Activated naive CD4-positive, alpha-beta T cell treated with anti-CD3 and anti-CD28 coated beads, Interleukin-2, amount 10 ng/mL, durations not matched to agents 7 days and 5 days (primary cell): ENCODE measurements around the gene SNX5.

ENCODE experiments used
- CTCF ChIA-PET: fragments of 350-600 bp; sonication (Branson Sonifier 250); formaldehyde crosslinking; loops from one replicate; lab custom pipeline; 2021; ENCODE audit warnings: antibody characterized with exemption; lab: Charles Lee
- DNase-seq: peaks from one replicate; pipeline ENCODE4 v3.0.0-alpha.2; 2020
- H3K27ac Mint-ChIP-seq: one replicate; pipeline ENCODE4 v1.8.0; 2021; ENCODE audit warnings: mild to moderate bottlenecking, moderate library complexity, mixed read lengths
- H3K27me3 Mint-ChIP-seq: one replicate; pipeline ENCODE4 v1.8.0; 2021; ENCODE audit warnings: mild to moderate bottlenecking, mixed read lengths
- H3K36me3 Mint-ChIP-seq: one replicate; pipeline ENCODE4 v1.8.0; 2021; ENCODE audit warnings: mixed read lengths
- H3K4me1 Mint-ChIP-seq: one replicate; pipeline ENCODE4 v1.8.0; 2021; ENCODE audit warnings: mixed read lengths
- H3K4me3 Mint-ChIP-seq: one replicate; pipeline ENCODE4 v1.8.0; 2021; ENCODE audit warnings: mild to moderate bottlenecking, moderate library complexity, mixed read lengths
- H3K9me3 Mint-ChIP-seq: one replicate; pipeline ENCODE4 v1.8.0; 2021; ENCODE audit warnings: mixed read lengths

Gene SNX5

GRCh38 chr20:17936286-17936760 lies 32.3 kb downstream of the SNX5 start:
- Mint-ChIP-seq H3K36me3 (peaks cover 10% of the 10 kb centered on the region), H3K4me1 (peaks cover 18% of the 10 kb centered on the region), H3K9me3 (no peaks in the 10 kb centered on the region), H3K27me3 (peaks cover 2% of the 10 kb centered on the region), H3K27ac (no peak overlapping the region), H3K4me3 (no peak overlapping the region)
- DNase-seq, result no peak
- CTCF ChIA-PET, result interaction anchor here (2.1 kb wide), 1 partner anchor 431 kb away, joined by 11 read pairs; no protein-coding TSS in a partner anchor

GRCh38 chr20:17935761-17936160 lies 32.8 kb downstream of the SNX5 start:
- no peak for DNase-seq
- CTCF ChIA-PET, result interaction anchor here (0.6 to 1.0 kb wide), 2 partner anchors 9 to 413 kb away, joined by 3 read pairs; no protein-coding TSS in a partner anchor
- Mint-ChIP-seq H3K4me3 (no peak overlapping the region), H3K4me1 (peaks cover 17% of the 10 kb centered on the region), H3K27me3 (peaks cover 4% of the 10 kb centered on the region), H3K27ac (no peak overlapping the region), H3K36me3 (peaks cover 8% of the 10 kb centered on the region), H3K9me3 (no peaks in the 10 kb centered on the region)

- no peak overlapping the region for H3K27ac Mint-ChIP-seq
- no peak overlapping the region for H3K4me3 Mint-ChIP-seq
- CTCF ChIA-PET, result interaction anchor here (0.6 to 1.0 kb wide), 2 partner anchors 8 to 412 kb away, joined by 3 read pairs; no protein-coding TSS in a partner anchor
- H3K9me3 Mint-ChIP-seq, result no peaks in the 10 kb centered on the region
- H3K36me3 Mint-ChIP-seq, result peaks cover 2% of the 10 kb centered on the region
- peaks cover 4% of the 10 kb centered on the region for H3K27me3 Mint-ChIP-seq
- no peak for DNase-seq
- H3K4me1 Mint-ChIP-seq, result peaks cover 12% of the 10 kb centered on the region
Measured at GRCh38 chr20:17935186-17935585, 33.4 kb downstream of the SNX5 start.

- H3K27ac Mint-ChIP-seq, result no peak overlapping the region
- peaks cover 4% of the 10 kb centered on the region for H3K4me1 Mint-ChIP-seq
- CTCF ChIA-PET, result no interaction called here
- no peaks in the 10 kb centered on the region for H3K9me3 Mint-ChIP-seq
- peaks cover 7% of the 10 kb centered on the region for H3K27me3 Mint-ChIP-seq
- DNase-seq, result no peak
- peaks cover 1% of the 10 kb centered on the region for H3K36me3 Mint-ChIP-seq
- no peak overlapping the region for H3K4me3 Mint-ChIP-seq
Measured at GRCh38 chr20:17934141-17934862, 34.3 kb downstream of the SNX5 start.

- Mint-ChIP-seq H3K9me3 (no peaks in the 10 kb centered on the region), H3K27me3 (peaks cover 7% of the 10 kb centered on the region), H3K27ac (no peak overlapping the region), H3K4me1 (no peaks in the 10 kb centered on the region), H3K4me3 (no peak overlapping the region), H3K36me3 (no peaks in the 10 kb centered on the region)
- CTCF ChIA-PET, result no interaction called here
- DNase-seq, result no peak
Measured at GRCh38 chr20:17933711-17934110, 34.9 kb downstream of the SNX5 start.

GRCh38 chr20:17933121-17933520 lies 35.5 kb downstream of the SNX5 start:
- Mint-ChIP-seq H3K27ac (no peak overlapping the region), H3K4me3 (no peak overlapping the region), H3K27me3 (peaks cover 7% of the 10 kb centered on the region), H3K4me1 (no peaks in the 10 kb centered on the region), H3K9me3 (no peaks in the 10 kb centered on the region), H3K36me3 (no peaks in the 10 kb centered on the region)
- DNase-seq, result no peak
- CTCF ChIA-PET, result no interaction called here

- Mint-ChIP-seq H3K4me1 (no peaks in the 10 kb centered on the region), H3K4me3 (no peak overlapping the region), H3K9me3 (no peaks in the 10 kb centered on the region), H3K36me3 (no peaks in the 10 kb centered on the region), H3K27me3 (peaks cover 8% of the 10 kb centered on the region), H3K27ac (no peak overlapping the region)
- CTCF ChIA-PET, result no interaction called here
- no peak for DNase-seq
Measured at GRCh38 chr20:17932396-17932795, 36.2 kb downstream of the SNX5 start.

- peaks cover 12% of the 10 kb centered on the region for H3K27me3 Mint-ChIP-seq
- H3K4me1 Mint-ChIP-seq, result no peaks in the 10 kb centered on the region
- no peak overlapping the region for H3K27ac Mint-ChIP-seq
- CTCF ChIA-PET, result no interaction called here
- H3K36me3 Mint-ChIP-seq, result no peaks in the 10 kb centered on the region
- DNase-seq, result no peak
- no peak overlapping the region for H3K4me3 Mint-ChIP-seq
- no peaks in the 10 kb centered on the region for H3K9me3 Mint-ChIP-seq
Measured at GRCh38 chr20:17931513-17931912, 37.1 kb downstream of the SNX5 start.

- H3K27me3 Mint-ChIP-seq, result peaks cover 30% of the 10 kb centered on the region
- H3K9me3 Mint-ChIP-seq, result no peaks in the 10 kb centered on the region
- no peak overlapping the region for H3K4me3 Mint-ChIP-seq
- H3K36me3 Mint-ChIP-seq, result no peaks in the 10 kb centered on the region
- DNase-seq, result no peak
- CTCF ChIA-PET, result no interaction called here
- H3K27ac Mint-ChIP-seq, result no peak overlapping the region
- H3K4me1 Mint-ChIP-seq, result no peaks in the 10 kb centered on the region
Measured at GRCh38 chr20:17928633-17929311, 39.8 kb downstream of the SNX5 start.

GRCh38 chr20:17928211-17928611 lies 40.4 kb downstream of the SNX5 start:
- no peaks in the 10 kb centered on the region for H3K9me3 Mint-ChIP-seq
- CTCF ChIA-PET, result no interaction called here
- H3K4me1 Mint-ChIP-seq, result no peaks in the 10 kb centered on the region
- no peak for DNase-seq
- no peak overlapping the region for H3K27ac Mint-ChIP-seq
- H3K27me3 Mint-ChIP-seq, result peaks cover 34% of the 10 kb centered on the region
- H3K4me3 Mint-ChIP-seq, result no peak overlapping the region
- H3K36me3 Mint-ChIP-seq, result no peaks in the 10 kb centered on the region

- H3K27me3 Mint-ChIP-seq, result peaks cover 37% of the 10 kb centered on the region
- DNase-seq, result no peak
- no peak overlapping the region for H3K4me3 Mint-ChIP-seq
- no peaks in the 10 kb centered on the region for H3K36me3 Mint-ChIP-seq
- H3K27ac Mint-ChIP-seq, result no peak overlapping the region
- H3K9me3 Mint-ChIP-seq, result no peaks in the 10 kb centered on the region
- no peaks in the 10 kb centered on the region for H3K4me1 Mint-ChIP-seq
- CTCF ChIA-PET, result interaction anchor here (0.6 kb wide), 1 partner anchor 17 kb away, joined by 3 read pairs; no protein-coding TSS in a partner anchor
Measured at GRCh38 chr20:17925940-17926300, 42.7 kb downstream of the SNX5 start.

- CTCF ChIA-PET, result interaction anchor here (0.6 kb wide), 1 partner anchor 16 kb away, joined by 3 read pairs; no protein-coding TSS in a partner anchor
- H3K36me3 Mint-ChIP-seq, result no peaks in the 10 kb centered on the region
- no peak overlapping the region for H3K27ac Mint-ChIP-seq
- no peaks in the 10 kb centered on the region for H3K9me3 Mint-ChIP-seq
- H3K27me3 Mint-ChIP-seq, result peaks cover 37% of the 10 kb centered on the region
- no peak for DNase-seq
- H3K4me3 Mint-ChIP-seq, result no peak overlapping the region
- H3K4me1 Mint-ChIP-seq, result no peaks in the 10 kb centered on the region
Measured at GRCh38 chr20:17925141-17925939, 43.3 kb downstream of the SNX5 start.

GRCh38 chr20:17921774-17922173 lies 46.8 kb downstream of the SNX5 start:
- CTCF ChIA-PET, result no interaction called here
- no peak overlapping the region for H3K27ac Mint-ChIP-seq

GRCh38 chr20:17919149-17919548 lies 49.4 kb downstream of the SNX5 start:
- CTCF ChIA-PET, result no interaction called here
- Mint-ChIP-seq H3K4me3 (no peak overlapping the region), H3K36me3 (no peaks in the 10 kb centered on the region), H3K27ac (no peak overlapping the region), H3K27me3 (peaks cover 43% of the 10 kb centered on the region), H3K4me1 (peaks cover 3% of the 10 kb centered on the region), H3K9me3 (no peaks in the 10 kb centered on the region)
- DNase-seq, result no peak

More at GRCh38 chr20:17921774-17922173, 46.8 kb downstream of the SNX5 start:
- Mint-ChIP-seq H3K4me1 (no peaks in the 10 kb centered on the region), H3K4me3 (no peak overlapping the region), H3K27me3 (peaks cover 42% of the 10 kb centered on the region), H3K36me3 (no peaks in the 10 kb centered on the region), H3K9me3 (no peaks in the 10 kb centered on the region)
- DNase-seq, result no peak
